HepG2 (cell line): Measurements from ENCODE around the gene RREB1. TPM values are rescaled to one million over a fixed set of nuclear protein-coding genes. Genes with fewer than 3 reads are reported as not detected.

Experiments used
- CC2D1A ChIP-seq: sonication (generic); formaldehyde crosslinking; IDR thresholded peaks from 2 replicates; pipeline ENCODE4 v1.8.1; 2023; ENCODE audit warnings: mild to moderate bottlenecking, missing genetic modification reagents
- ELF1 ChIP-seq: sonication (generic); formaldehyde crosslinking; IDR thresholded peaks from 2 replicates; pipeline ENCODE4 v1.4.0; 2020; ENCODE audit warnings: missing genetic modification reagents
- JARID2 ChIP-seq: sonication (generic); formaldehyde crosslinking; IDR thresholded peaks from 2 replicates; pipeline ENCODE4 v1.8.1; 2023; ENCODE audit warnings: missing genetic modification reagents, inconsistent platforms; ENCODE audit not compliant: insufficient replicate concordance
- KDM3A ChIP-seq: IDR thresholded peaks from 2 replicates; pipeline ENCODE4 v1.6.1; 2018; ENCODE audit warnings: low read depth, missing compliant biosample characterization
- KMT2B ChIP-seq: IDR thresholded peaks from 2 replicates; pipeline ENCODE4 v1.6.1; 2016; ENCODE audit warnings: missing genetic modification reagents, missing compliant biosample characterization
- MXI1 ChIP-seq: IDR thresholded peaks from 3 replicates; pipeline ENCODE4 v1.6.1; 2012; ENCODE audit warnings: low read depth, low read length, inconsistent platforms, borderline replicate concordance
- NFRKB ChIP-seq: fragments of 450-650 bp; IDR thresholded peaks from 2 replicates; pipeline ENCODE4 v1.6.1; 2017
- PTBP1 ChIP-seq: fragments of 200-400 bp; formaldehyde crosslinking; IDR thresholded peaks from 2 replicates; pipeline ENCODE4 v1.6.1; 2018; ENCODE audit warnings: low read length, low read depth; ENCODE audit not compliant: poor library complexity, severe bottlenecking
- RAD21 ChIP-seq: fragments of 450-650 bp; formaldehyde crosslinking; IDR thresholded peaks from 2 replicates; pipeline ENCODE4 v1.5.0; 2020; ENCODE audit warnings: mild to moderate bottlenecking
- RORA ChIP-seq: sonication (generic); formaldehyde crosslinking; IDR thresholded peaks from 2 replicates; pipeline ENCODE4 v1.5.0; 2020; ENCODE audit warnings: mild to moderate bottlenecking, missing genetic modification reagents, moderate library complexity
- SKI ChIP-seq: fragments of 450-650 bp; IDR thresholded peaks from one replicate; pipeline ENCODE4 v1.6.1; 2018; ENCODE audit warnings: mild to moderate bottlenecking; ENCODE audit not compliant: partially characterized antibody
- SMC3 ChIP-seq: IDR thresholded peaks from 2 replicates; pipeline ENCODE4 v1.6.1; 2011; ENCODE audit warnings: low read length, improper control_type of control experiment
- SNRNP70 ChIP-seq: fragments of 200-400 bp; formaldehyde crosslinking; IDR thresholded peaks from 2 replicates; pipeline ENCODE4 v1.6.1; 2017; ENCODE audit warnings: mild to moderate bottlenecking, low read depth, low read length, moderate library complexity
- TARDBP ChIP-seq: sonication (generic); formaldehyde crosslinking; IDR thresholded peaks from 2 replicates; pipeline ENCODE4 v1.8.0; 2022; ENCODE audit warnings: mild to moderate bottlenecking, missing genetic modification reagents
- ZFP62 ChIP-seq: sonication (generic); formaldehyde crosslinking; IDR thresholded peaks from 2 replicates; pipeline ENCODE4 v1.4.0; 2020; ENCODE audit warnings: missing genetic modification reagents
- ZNF136 ChIP-seq: sonication (generic); formaldehyde crosslinking; IDR thresholded peaks from 2 replicates; pipeline ENCODE4 v1.8.1; 2022; ENCODE audit warnings: low read depth, mild to moderate bottlenecking, moderate library complexity, missing genetic modification reagents
- ZNF44 ChIP-seq: sonication (generic); formaldehyde crosslinking; IDR thresholded peaks from 2 replicates; pipeline ENCODE4 v1.5.1; 2020; ENCODE audit warnings: mild to moderate bottlenecking, missing genetic modification reagents
- ZNF543 ChIP-seq: sonication (generic); formaldehyde crosslinking; IDR thresholded peaks from 2 replicates; pipeline ENCODE4 v1.4.0; 2020; ENCODE audit warnings: mild to moderate bottlenecking, missing genetic modification reagents
- ZNF552 ChIP-seq: sonication (generic); formaldehyde crosslinking; IDR thresholded peaks from 2 replicates; pipeline ENCODE4 v1.9.0; 2022; ENCODE audit warnings: missing genetic modification reagents, mild to moderate bottlenecking, borderline replicate concordance
- ZNF672 ChIP-seq: sonication (generic); formaldehyde crosslinking; IDR thresholded peaks from 2 replicates; pipeline ENCODE4 v1.8.1; 2022; ENCODE audit warnings: missing genetic modification reagents
- ZNF703 ChIP-seq: sonication (generic); formaldehyde crosslinking; IDR thresholded peaks from 2 replicates; pipeline ENCODE4 v1.5.1; 2020; ENCODE audit warnings: missing genetic modification reagents, mild to moderate bottlenecking, moderate library complexity, borderline replicate concordance
- polyA plus RNA-seq, 8 experiments: library from polyadenylated mRNA; depleted of rRNA in 3 of 8; stranded (reverse) in 7 of 8; unstranded in 1 of 8; fragments of >200 nt; fragmentation: Illumina TruSeq in 4 of 8; extraction: Trizol in 4 of 8; gene quantifications; 2 replicates each; pipeline versions ENCODE4 v1.2.1 to v1.2.3, GENCODE V29; 2011 to 2016; ENCODE audit warnings: low read depth in 4 of 8, missing spikeins in 1 of 8, mixed read lengths in 1 of 8; ENCODE audit not compliant: insufficient read depth in 1 of 8
- total RNA-seq, 5 experiments: library from RNA; depleted of rRNA; stranded (reverse); fragments of >200 nt; fragmentation: Illumina TruSeq; extraction: Trizol; gene quantifications; 2 replicates each; pipeline ENCODE4 v1.2.3, GENCODE V29; 2016; ENCODE audit warnings: low read depth in 1 of 5
- TF ChIP-seq, protein P1 (sequence below): sonication (generic); formaldehyde crosslinking; IDR thresholded peaks from 2 replicates; pipeline ENCODE4 v1.4.0; 2020; ENCODE audit warnings: missing genetic modification reagents
- TF ChIP-seq, protein P2 (sequence below): sonication (generic); formaldehyde crosslinking; IDR thresholded peaks from 2 replicates; pipeline ENCODE4 v1.5.1; 2020; ENCODE audit warnings: missing genetic modification reagents, mild to moderate bottlenecking, borderline replicate concordance
- TF ChIP-seq, protein P3 (sequence below): sonication (generic); formaldehyde crosslinking; IDR thresholded peaks from 2 replicates; pipeline ENCODE4 v1.8.1; 2023; ENCODE audit warnings: missing genetic modification reagents, inconsistent platforms, borderline replicate concordance

Gene RREB1
- total and polyA plus RNA-seq, 2 of the 13 experiments (the other 11 are each of a cell fraction or from before 2014, with no cell fraction given): 6.1 to 23.2 TPM

DNA sequence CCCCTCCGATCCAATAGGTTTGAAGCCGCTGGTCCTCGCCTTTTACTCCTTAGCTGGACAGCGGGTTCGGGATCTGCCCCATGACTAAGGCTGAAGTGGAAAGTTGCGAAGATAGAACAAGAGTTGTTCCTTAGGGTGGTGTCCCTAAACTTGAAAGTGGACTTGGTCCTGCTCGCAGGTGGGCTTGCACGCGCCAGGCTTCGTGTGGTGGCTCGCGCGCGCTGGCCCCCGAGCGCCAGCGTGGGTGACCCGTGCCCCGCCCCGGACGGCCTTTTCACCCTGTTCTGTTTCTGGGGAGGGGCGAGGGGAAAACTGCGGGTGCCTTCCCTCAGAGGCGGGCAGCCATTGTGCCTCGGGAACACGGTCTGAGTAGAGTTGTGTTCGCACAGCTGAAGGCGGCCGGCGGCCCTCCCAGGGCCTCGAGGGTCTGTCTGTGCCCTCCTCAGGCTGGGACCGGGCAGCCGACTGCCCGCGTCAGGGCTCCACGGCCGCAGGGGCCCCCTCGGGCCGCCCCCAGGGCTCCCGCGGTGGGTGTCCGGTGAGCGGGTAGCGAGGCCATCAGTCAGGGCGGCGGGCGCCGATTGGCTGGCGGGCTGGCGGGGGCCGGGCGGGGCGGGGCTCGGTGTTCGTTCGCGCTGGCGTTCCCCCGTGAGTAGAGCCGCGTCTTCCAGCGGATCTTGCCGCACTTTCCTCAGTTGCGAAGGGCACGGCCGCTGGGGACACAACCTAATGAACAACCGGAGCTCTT is 33.0 kb downstream of the RREB1 start (continued):
- peak; percentile 34; the same call in 1 of the 2 replicates for TF ChIP-seq ZNF703 (CRISPR knock-in tag)
- peak; percentile 70; the same call in 1 of the 2 replicates for TF ChIP-seq ZNF136 (CRISPR knock-in tag)
- TF ChIP-seq ZNF44 (CRISPR knock-in tag): peak; percentile 72; the same call in 1 of the 2 replicates
- TF ChIP-seq, protein P1, sequence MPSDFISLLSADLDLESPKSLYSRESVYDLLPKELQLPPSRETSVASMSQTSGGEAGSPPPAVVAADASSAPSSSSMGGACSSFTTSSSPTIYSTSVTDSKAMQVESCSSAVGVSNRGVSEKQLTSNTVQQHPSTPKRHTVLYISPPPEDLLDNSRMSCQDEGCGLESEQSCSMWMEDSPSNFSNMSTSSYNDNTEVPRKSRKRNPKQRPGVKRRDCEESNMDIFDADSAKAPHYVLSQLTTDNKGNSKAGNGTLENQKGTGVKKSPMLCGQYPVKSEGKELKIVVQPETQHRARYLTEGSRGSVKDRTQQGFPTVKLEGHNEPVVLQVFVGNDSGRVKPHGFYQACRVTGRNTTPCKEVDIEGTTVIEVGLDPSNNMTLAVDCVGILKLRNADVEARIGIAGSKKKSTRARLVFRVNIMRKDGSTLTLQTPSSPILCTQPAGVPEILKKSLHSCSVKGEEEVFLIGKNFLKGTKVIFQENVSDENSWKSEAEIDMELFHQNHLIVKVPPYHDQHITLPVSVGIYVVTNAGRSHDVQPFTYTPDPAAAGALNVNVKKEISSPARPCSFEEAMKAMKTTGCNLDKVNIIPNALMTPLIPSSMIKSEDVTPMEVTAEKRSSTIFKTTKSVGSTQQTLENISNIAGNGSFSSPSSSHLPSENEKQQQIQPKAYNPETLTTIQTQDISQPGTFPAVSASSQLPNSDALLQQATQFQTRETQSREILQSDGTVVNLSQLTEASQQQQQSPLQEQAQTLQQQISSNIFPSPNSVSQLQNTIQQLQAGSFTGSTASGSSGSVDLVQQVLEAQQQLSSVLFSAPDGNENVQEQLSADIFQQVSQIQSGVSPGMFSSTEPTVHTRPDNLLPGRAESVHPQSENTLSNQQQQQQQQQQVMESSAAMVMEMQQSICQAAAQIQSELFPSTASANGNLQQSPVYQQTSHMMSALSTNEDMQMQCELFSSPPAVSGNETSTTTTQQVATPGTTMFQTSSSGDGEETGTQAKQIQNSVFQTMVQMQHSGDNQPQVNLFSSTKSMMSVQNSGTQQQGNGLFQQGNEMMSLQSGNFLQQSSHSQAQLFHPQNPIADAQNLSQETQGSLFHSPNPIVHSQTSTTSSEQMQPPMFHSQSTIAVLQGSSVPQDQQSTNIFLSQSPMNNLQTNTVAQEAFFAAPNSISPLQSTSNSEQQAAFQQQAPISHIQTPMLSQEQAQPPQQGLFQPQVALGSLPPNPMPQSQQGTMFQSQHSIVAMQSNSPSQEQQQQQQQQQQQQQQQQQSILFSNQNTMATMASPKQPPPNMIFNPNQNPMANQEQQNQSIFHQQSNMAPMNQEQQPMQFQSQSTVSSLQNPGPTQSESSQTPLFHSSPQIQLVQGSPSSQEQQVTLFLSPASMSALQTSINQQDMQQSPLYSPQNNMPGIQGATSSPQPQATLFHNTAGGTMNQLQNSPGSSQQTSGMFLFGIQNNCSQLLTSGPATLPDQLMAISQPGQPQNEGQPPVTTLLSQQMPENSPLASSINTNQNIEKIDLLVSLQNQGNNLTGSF (CRISPR knock-in tag): peak; percentile 76; the same call in 1 of the 2 replicates
- TF ChIP-seq ELF1: no peak
- TF ChIP-seq SKI: no peak
- TF ChIP-seq NFRKB: no peak
- no peak for TF ChIP-seq ZFP62 (CRISPR knock-in tag)
- no peak for TF ChIP-seq JARID2 (CRISPR knock-in tag)
- TF ChIP-seq KMT2B (CRISPR knock-in tag): peak; percentile 42; the same call in 1 of the 2 replicates
- no peak for TF ChIP-seq PTBP1
- no peak for TF ChIP-seq SMC3
- 0 out of 2 replicates have a peak, but pooled peaks have one; percentile 12 for TF ChIP-seq CC2D1A (CRISPR knock-in tag)
- no peak for TF ChIP-seq RORA
- peak; percentile 85; the same call in 1 of the 2 replicates for TF ChIP-seq ZNF552 (CRISPR knock-in tag)
- no peak for TF ChIP-seq SNRNP70
- TF ChIP-seq, protein P2, sequence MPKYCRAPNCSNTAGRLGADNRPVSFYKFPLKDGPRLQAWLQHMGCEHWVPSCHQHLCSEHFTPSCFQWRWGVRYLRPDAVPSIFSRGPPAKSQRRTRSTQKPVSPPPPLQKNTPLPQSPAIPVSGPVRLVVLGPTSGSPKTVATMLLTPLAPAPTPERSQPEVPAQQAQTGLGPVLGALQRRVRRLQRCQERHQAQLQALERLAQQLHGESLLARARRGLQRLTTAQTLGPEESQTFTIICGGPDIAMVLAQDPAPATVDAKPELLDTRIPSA (CRISPR knock-in tag): 0 out of 2 replicates have a peak, but pooled peaks have one; percentile 83
- TF ChIP-seq ZNF672 (CRISPR knock-in tag): no peak
- peak; percentile 73 for TF ChIP-seq RAD21 (CRISPR knock-in tag)
- peak; percentile 79 for TF ChIP-seq ZNF543 (CRISPR knock-in tag)
- peak; percentile 63 for TF ChIP-seq TARDBP (CRISPR knock-in tag)
- TF ChIP-seq, protein P3, sequence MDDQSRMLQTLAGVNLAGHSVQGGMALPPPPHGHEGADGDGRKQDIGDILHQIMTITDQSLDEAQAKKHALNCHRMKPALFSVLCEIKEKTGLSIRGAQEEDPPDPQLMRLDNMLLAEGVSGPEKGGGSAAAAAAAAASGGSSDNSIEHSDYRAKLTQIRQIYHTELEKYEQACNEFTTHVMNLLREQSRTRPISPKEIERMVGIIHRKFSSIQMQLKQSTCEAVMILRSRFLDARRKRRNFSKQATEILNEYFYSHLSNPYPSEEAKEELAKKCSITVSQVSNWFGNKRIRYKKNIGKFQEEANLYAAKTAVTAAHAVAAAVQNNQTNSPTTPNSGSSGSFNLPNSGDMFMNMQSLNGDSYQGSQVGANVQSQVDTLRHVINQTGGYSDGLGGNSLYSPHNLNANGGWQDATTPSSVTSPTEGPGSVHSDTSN (CRISPR knock-in tag): peak; percentile 74; the same call in 1 of the 2 replicates
- TF ChIP-seq MXI1: no peak
- TF ChIP-seq KDM3A: no peak; the same call in 1 of the 2 replicates
